ENCODE data around the gene NOTCH1.

Gene NOTCH1

DNA sequence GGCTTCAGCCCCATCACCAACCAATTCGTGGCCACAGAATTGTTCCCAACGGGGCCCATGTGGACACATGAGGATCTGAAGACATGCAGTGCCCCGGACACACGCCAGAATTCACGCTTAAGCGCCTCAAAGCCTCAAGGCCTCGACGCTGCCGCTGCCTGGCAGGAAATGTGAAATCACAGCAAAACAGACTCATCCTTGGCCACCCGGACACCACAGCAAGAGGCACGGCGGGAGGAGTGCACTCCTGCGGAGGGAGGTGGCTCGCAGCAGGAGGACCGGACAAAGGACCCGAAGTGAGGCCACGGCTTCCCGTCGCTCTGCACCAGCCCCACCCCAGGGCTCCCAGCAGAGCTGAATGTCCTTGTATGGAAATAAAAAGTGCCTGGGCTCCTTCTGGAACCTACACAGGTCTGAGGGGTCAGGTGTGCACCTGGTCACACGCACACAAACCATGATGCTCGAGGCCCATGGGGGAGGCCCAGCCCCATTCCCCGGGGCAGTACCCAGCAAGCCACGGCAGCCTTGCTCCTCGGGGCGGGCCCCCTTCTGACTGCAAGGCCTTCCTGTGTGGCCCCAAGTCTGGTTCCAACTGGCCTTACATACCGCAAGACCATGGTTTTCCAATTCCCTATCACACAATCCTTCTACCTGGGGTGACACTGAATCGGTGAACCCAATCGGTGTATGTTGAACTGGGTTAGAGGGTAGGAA is 73.1 kb downstream of the NOTCH1 start:
- H3K23ac ChIP-seq (ENCODE audit: low read length): no peak overlapping the region
- no peak overlapping the region for H2BK5ac ChIP-seq (ENCODE audit: low read depth, low read length, poor library complexity)
- no peak overlapping the region for H4K8ac ChIP-seq (ENCODE audit: low read depth, low read length)
- no peaks in the 10 kb centered on the region for H3K4me1 ChIP-seq (ENCODE audit: control insufficient read depth in 1 of 2, insufficient read depth in 2 of 2, low read length in 2 of 2)
- H4K12ac ChIP-seq (ENCODE audit: low read depth, low read length): no peak overlapping the region
- no peaks in the 10 kb centered on the region for H3K79me2 ChIP-seq (ENCODE audit: control insufficient read depth, insufficient read depth, low read length, poor library complexity)
- H3K4me2 ChIP-seq (ENCODE audit: low read length): no peak overlapping the region
- H3K27ac ChIP-seq (ENCODE audit: low read depth, low read length): no peak overlapping the region
- no peaks in the 10 kb centered on the region for H3K27me3 ChIP-seq (ENCODE audit: insufficient read depth, low read length)
- H3K14ac ChIP-seq (ENCODE audit: low read length): no peak overlapping the region
- H3K9me3 ChIP-seq (ENCODE audit: insufficient read depth, low read depth, low read length): peaks cover 5% of the 10 kb centered on the region
- H3K9ac ChIP-seq (ENCODE audit: low read length): no peak overlapping the region
- peaks cover 91 to 95% of the 10 kb centered on the region in 2 experiments for H3K36me3 ChIP-seq (ENCODE audit: control insufficient read depth in 1 of 2, insufficient read depth in 2 of 2, low read length in 2 of 2)
- H2AK5ac ChIP-seq (ENCODE audit: low read length): no peak overlapping the region
- no peak for DNase-seq
- WGBS (ENCODE audit: extremely low coverage, insufficient coverage, insufficient read length): no CpG with 5 or more reads among the region's 28 CpGs
- no peak overlapping the region for H3K4me3 ChIP-seq (ENCODE audit: low read depth, low read length)
- H3K4ac ChIP-seq (ENCODE audit: low read depth, low read length): no peak overlapping the region
- no peak overlapping the region for H2BK120ac ChIP-seq (ENCODE audit: insufficient read depth, low read length, poor library complexity)
- H4K91ac ChIP-seq (ENCODE audit: low read depth, low read length): no peak overlapping the region
- H2BK12ac ChIP-seq (ENCODE audit: low read length): no peak overlapping the region
- H3K79me1 ChIP-seq (ENCODE audit: low read length): no peaks in the 10 kb centered on the region
- no peak overlapping the region for H3K18ac ChIP-seq (ENCODE audit: low read length)
- H2AFZ ChIP-seq (ENCODE audit: insufficient read depth, low read length, poor library complexity): no peak overlapping the region

DNA sequence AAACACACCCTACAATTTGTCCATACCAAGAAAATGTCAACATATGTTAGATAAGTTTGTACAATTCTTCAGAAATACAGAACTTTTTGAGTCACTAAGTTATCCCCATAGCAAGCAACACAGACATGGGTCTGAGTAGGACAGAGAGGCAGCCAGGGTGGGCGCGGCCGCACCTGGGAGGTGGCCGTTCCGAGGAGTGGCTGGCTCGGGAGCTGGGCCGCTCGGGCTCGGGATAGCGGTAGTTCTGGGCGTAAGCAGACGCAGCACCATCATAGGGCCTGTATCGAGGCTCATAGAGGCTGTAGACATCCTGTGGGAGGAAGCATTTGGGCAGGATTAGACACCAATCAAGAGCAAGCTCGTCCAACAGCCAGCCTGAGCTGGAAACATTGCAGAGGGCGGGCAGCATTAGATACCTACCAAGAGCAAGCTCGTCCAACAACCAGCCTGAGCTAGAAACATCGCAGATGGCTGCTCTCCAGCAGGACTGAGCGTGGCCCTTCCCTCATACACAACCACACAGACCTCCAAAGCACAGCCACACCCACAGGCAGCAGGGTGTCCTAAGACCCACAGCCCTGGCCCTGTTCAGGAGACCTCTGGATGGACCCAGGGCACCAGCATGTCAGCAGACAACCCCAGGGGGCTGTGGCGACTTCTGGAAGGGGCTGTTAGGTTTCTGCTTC is 73.9 kb downstream of the NOTCH1 start:
- no CpG with 5 or more reads among the region's 19 CpGs for WGBS (ENCODE audit: extremely low coverage, insufficient coverage, insufficient read length)
- no peak overlapping the region for H3K4ac ChIP-seq (ENCODE audit: low read depth, low read length)

DNA sequence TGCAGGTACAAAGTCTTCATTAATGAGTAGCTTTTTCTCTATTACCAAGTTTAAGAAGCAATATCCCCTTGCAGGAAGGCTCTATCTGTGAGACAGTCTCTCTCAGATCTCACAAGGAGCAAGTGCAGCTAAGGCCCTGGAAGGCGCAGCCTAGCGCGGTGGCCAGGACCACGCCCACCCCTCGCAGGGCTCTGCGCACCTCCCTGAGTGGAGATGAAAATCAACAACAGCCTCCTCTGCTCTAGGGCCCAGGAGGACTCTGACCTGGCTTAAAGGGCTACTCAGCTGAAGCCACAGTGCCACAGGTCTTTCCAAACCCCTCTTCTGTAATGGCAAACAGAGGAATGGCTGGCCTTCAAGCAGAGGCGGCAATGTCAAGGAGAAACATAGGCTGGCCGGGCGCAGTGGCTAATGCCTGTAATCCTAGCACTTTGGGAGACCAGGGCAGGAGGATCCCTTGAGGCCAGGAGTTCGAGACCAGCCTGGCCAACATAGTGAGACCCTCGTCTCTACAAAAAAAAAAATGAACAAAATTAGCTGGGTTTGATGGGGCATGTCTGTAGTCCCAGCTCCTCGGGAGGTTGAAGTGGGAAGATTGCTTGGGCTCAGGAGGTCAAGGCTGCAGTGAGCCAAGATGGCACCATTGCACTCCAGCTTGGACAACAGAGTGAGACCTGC is 74.9 kb downstream of the NOTCH1 start:
- no peak overlapping the region for H3K18ac ChIP-seq (ENCODE audit: low read length)
- no peaks in the 10 kb centered on the region for H3K79me1 ChIP-seq (ENCODE audit: low read length)
- no peak overlapping the region for H3K23ac ChIP-seq (ENCODE audit: low read length)
- H4K8ac ChIP-seq (ENCODE audit: low read depth, low read length): no peak overlapping the region
- no peak overlapping the region for H4K91ac ChIP-seq (ENCODE audit: low read depth, low read length)
- DNase-seq: no peak
- H2BK120ac ChIP-seq (ENCODE audit: insufficient read depth, low read length, poor library complexity): no peak overlapping the region
- H3K9me3 ChIP-seq (ENCODE audit: insufficient read depth, low read depth, low read length): peaks cover 5% of the 10 kb centered on the region
- no peaks in the 10 kb centered on the region for H3K27me3 ChIP-seq (ENCODE audit: insufficient read depth, low read length)
- H2BK5ac ChIP-seq (ENCODE audit: low read depth, low read length, poor library complexity): no peak overlapping the region
- H3K36me3 ChIP-seq (ENCODE audit: control insufficient read depth in 1 of 2, insufficient read depth in 2 of 2, low read length in 2 of 2): peaks cover 89 to 94% of the 10 kb centered on the region in 2 experiments
- H3K9ac ChIP-seq (ENCODE audit: low read length): no peak overlapping the region
- H2AFZ ChIP-seq (ENCODE audit: insufficient read depth, low read length, poor library complexity): no peak overlapping the region
- H2AK5ac ChIP-seq (ENCODE audit: low read length): no peak overlapping the region
- no peak overlapping the region for H4K12ac ChIP-seq (ENCODE audit: low read depth, low read length)
- no peak overlapping the region for H2BK12ac ChIP-seq (ENCODE audit: low read length)
- WGBS (ENCODE audit: extremely low coverage, insufficient coverage, insufficient read length): no CpG with 5 or more reads among the region's 12 CpGs
- H3K4ac ChIP-seq (ENCODE audit: low read depth, low read length): no peak overlapping the region
- H3K27ac ChIP-seq (ENCODE audit: low read depth, low read length): no peak overlapping the region
- no peaks in the 10 kb centered on the region for H3K4me1 ChIP-seq (ENCODE audit: control insufficient read depth in 1 of 2, insufficient read depth in 2 of 2, low read length in 2 of 2)
- H3K4me2 ChIP-seq (ENCODE audit: low read length): no peak overlapping the region
- H3K14ac ChIP-seq (ENCODE audit: low read length): no peak overlapping the region
- no peaks in the 10 kb centered on the region for H3K79me2 ChIP-seq (ENCODE audit: control insufficient read depth, insufficient read depth, low read length, poor library complexity)
- H3K4me3 ChIP-seq (ENCODE audit: low read depth, low read length): no peak overlapping the region

More for the DNA sequence above, 73.9 kb downstream of the NOTCH1 start:
- Histone ChIP-seq H3K9ac (ENCODE audit: low read length) (no peak overlapping the region), H3K18ac (ENCODE audit: low read length) (no peak overlapping the region), H2BK5ac (ENCODE audit: low read depth, low read length, poor library complexity) (no peak overlapping the region), H3K14ac (ENCODE audit: low read length) (no peak overlapping the region), H3K4me1 (ENCODE audit: control insufficient read depth in 1 of 2, insufficient read depth in 2 of 2, low read length in 2 of 2) (no peaks in the 10 kb centered on the region), H3K79me1 (ENCODE audit: low read length) (no peaks in the 10 kb centered on the region), H4K12ac (ENCODE audit: low read depth, low read length) (no peak overlapping the region), H3K4me3 (ENCODE audit: low read depth, low read length) (no peak overlapping the region), H3K36me3 (ENCODE audit: control insufficient read depth in 1 of 2, insufficient read depth in 2 of 2, low read length in 2 of 2) (peaks cover 89 to 94% of the 10 kb centered on the region in 2 experiments), H3K9me3 (ENCODE audit: insufficient read depth, low read depth, low read length) (peaks cover 5% of the 10 kb centered on the region), H2BK12ac (ENCODE audit: low read length) (no peak overlapping the region), H3K23ac (ENCODE audit: low read length) (no peak overlapping the region), H4K91ac (ENCODE audit: low read depth, low read length) (no peak overlapping the region), H2BK120ac (ENCODE audit: insufficient read depth, low read length, poor library complexity) (no peak overlapping the region), H2AFZ (ENCODE audit: insufficient read depth, low read length, poor library complexity) (no peak overlapping the region), H3K79me2 (ENCODE audit: control insufficient read depth, insufficient read depth, low read length, poor library complexity) (no peaks in the 10 kb centered on the region), H3K27ac (ENCODE audit: low read depth, low read length) (no peak overlapping the region), H3K27me3 (ENCODE audit: insufficient read depth, low read length) (no peaks in the 10 kb centered on the region), H4K8ac (ENCODE audit: low read depth, low read length) (no peak overlapping the region), H3K4me2 (ENCODE audit: low read length) (no peak overlapping the region), H2AK5ac (ENCODE audit: low read length) (no peak overlapping the region)
- no peak for DNase-seq

DNA sequence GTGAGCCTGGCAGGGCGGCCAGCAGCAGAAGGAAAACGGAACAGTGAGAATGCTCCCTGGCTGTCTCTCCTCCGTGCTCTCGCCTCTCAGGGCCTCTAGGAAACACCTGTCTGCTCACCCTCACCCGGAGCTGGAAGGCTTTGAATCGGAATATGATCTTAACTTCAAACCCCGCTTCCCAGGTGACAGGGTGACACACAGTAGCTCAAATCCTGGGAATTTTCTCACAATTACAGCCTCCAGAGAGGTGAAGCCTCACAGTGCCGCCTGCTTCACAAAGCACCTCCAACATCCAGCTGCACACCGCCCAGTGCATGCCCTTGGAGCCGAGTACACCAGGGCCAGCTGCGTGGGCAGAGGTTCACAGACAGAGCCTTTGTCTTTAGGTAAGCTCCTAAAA is 75.5 kb downstream of the NOTCH1 start:
- Histone ChIP-seq H3K4me2 (ENCODE audit: low read length) (no peak overlapping the region), H4K12ac (ENCODE audit: low read depth, low read length) (no peak overlapping the region), H2AFZ (ENCODE audit: insufficient read depth, low read length, poor library complexity) (no peak overlapping the region), H2BK120ac (ENCODE audit: insufficient read depth, low read length, poor library complexity) (no peak overlapping the region), H4K91ac (ENCODE audit: low read depth, low read length) (no peak overlapping the region), H3K18ac (ENCODE audit: low read length) (no peak overlapping the region), H4K8ac (ENCODE audit: low read depth, low read length) (no peak overlapping the region), H3K36me3 (ENCODE audit: control insufficient read depth in 1 of 2, insufficient read depth in 2 of 2, low read length in 2 of 2) (peaks cover 89 to 94% of the 10 kb centered on the region in 2 experiments), H3K14ac (ENCODE audit: low read length) (no peak overlapping the region), H3K27ac (ENCODE audit: low read depth, low read length) (no peak overlapping the region), H3K4me1 (ENCODE audit: control insufficient read depth in 1 of 2, insufficient read depth in 2 of 2, low read length in 2 of 2) (no peaks in the 10 kb centered on the region), H3K9ac (ENCODE audit: low read length) (no peak overlapping the region), H2AK5ac (ENCODE audit: low read length) (no peak overlapping the region), H3K4ac (ENCODE audit: low read depth, low read length) (no peak overlapping the region), H2BK5ac (ENCODE audit: low read depth, low read length, poor library complexity) (no peak overlapping the region), H3K9me3 (ENCODE audit: insufficient read depth, low read depth, low read length) (peaks cover 7% of the 10 kb centered on the region), H3K79me2 (ENCODE audit: control insufficient read depth, insufficient read depth, low read length, poor library complexity) (no peaks in the 10 kb centered on the region), H2BK12ac (ENCODE audit: low read length) (no peak overlapping the region), H3K23ac (ENCODE audit: low read length) (no peak overlapping the region), H3K27me3 (ENCODE audit: insufficient read depth, low read length) (no peaks in the 10 kb centered on the region), H3K4me3 (ENCODE audit: low read depth, low read length) (no peak overlapping the region), H3K79me1 (ENCODE audit: low read length) (no peaks in the 10 kb centered on the region)
- DNase-seq: no peak
- WGBS (ENCODE audit: extremely low coverage, insufficient coverage, insufficient read length): no CpG with 5 or more reads among the region's 11 CpGs
